Measurements from ENCODE around the gene JAZF1. TPM values are rescaled to one million over a fixed set of nuclear protein-coding genes. Genes with fewer than 3 reads are reported as not detected.

Gene JAZF1
- total RNA-seq, 1 experiment from 2014 or later = 9.1 TPM

GRCh38 chr7:27929127-27929526 is 251.5 kb downstream of the JAZF1 start:
- Histone ChIP-seq H4K8ac (replicated peaks; ENCODE audit: insufficient read length, low read depth, low read length) (no peak overlapping the region), H2BK5ac (ENCODE audit: insufficient read length, low read length) (no peak overlapping the region), H3K9ac (ENCODE audit: extremely low read depth, insufficient read length, low read length) (no peak overlapping the region), H3K4ac (ENCODE audit: low read depth, low read length) (no peak overlapping the region), H3K18ac (ENCODE audit: insufficient read length, low read depth, low read length) (no peak overlapping the region), H2BK15ac (ENCODE audit: low read depth, low read length) (no peak overlapping the region), H2BK20ac (ENCODE audit: low read depth, low read length, poor library complexity, severe bottlenecking) (no peak overlapping the region), H3K79me2 (ENCODE audit: insufficient read depth, low read length) (no peaks in the 10 kb centered on the region), H2BK12ac (ENCODE audit: insufficient read length, low read depth, low read length) (no peak overlapping the region), H4K5ac (ENCODE audit: insufficient read length, low read depth, low read length) (no peak overlapping the region), H2AK5ac (ENCODE audit: insufficient read length, low read length) (no peak overlapping the region), H2BK120ac (ENCODE audit: low read depth, low read length, poor library complexity, severe bottlenecking) (no peak overlapping the region), H3K23me2 (ENCODE audit: insufficient read length, low read depth, low read length, poor library complexity, severe bottlenecking) (no peaks in the 10 kb centered on the region), H3K27ac (ENCODE audit: insufficient read length, low read depth, low read length) (no peak overlapping the region), H2AFZ (ENCODE audit: low read length) (no peak overlapping the region), H3K56ac (ENCODE audit: insufficient read length, low read depth, low read length) (no peak overlapping the region), H3T11ph (ENCODE audit: low read length) (no peak overlapping the region), H3K23ac (ENCODE audit: insufficient read length, low read depth, low read length) (no peak overlapping the region), H4K91ac (ENCODE audit: insufficient read length, low read depth, low read length) (no peak overlapping the region), H3K79me1 (ENCODE audit: insufficient read depth, low read depth, low read length, poor library complexity, severe bottlenecking) (no peaks in the 10 kb centered on the region), H3K14ac (ENCODE audit: insufficient read depth, low read length) (no peak overlapping the region), H4K20me1 (ENCODE audit: control insufficient read depth, insufficient read depth, insufficient read length) (no peaks in the 10 kb centered on the region), H3K4me1 (ENCODE audit: insufficient read depth, low read length) (peaks cover 5% of the 10 kb centered on the region), H3K27me3 (ENCODE audit: insufficient read depth, low read length) (no peaks in the 10 kb centered on the region), H3K4me2 (ENCODE audit: insufficient read depth, insufficient read length, low read length) (no peak overlapping the region), H3K9me3 (ENCODE audit: control insufficient read depth, low read depth, low read length) (no peaks in the 10 kb centered on the region)
- peaks cover 12 to 19% of the 10 kb centered on the region in 2 experiments for H3K4me1 Mint-ChIP-seq
- DNase-seq = no peak
- no peak for TF ChIP-seq CTCF (conservative IDR thresholded peaks at IDR 0.05)
- H3K36me3 Mint-ChIP-seq (ENCODE audit: insufficient read depth in 1 of 3, low read depth in 3 of 3) = no peaks in the 10 kb centered on the region
- H3K9me3 Mint-ChIP-seq = no peaks in the 10 kb centered on the region
- no peak overlapping the region; a peak in 1 of 5 replicates for H3K4me3 Mint-ChIP-seq
- no peak overlapping the region for H3K27ac Mint-ChIP-seq
- whole genome bisulfite sequencing (ENCODE audit: extremely low coverage, insufficient read length, low lambda C conversion rate) = no CpG with 5 or more reads among the region's 3 CpGs
- no peaks in the 10 kb centered on the region for H3K27me3 Mint-ChIP-seq (ENCODE audit: low read depth)
